Prostate gland (tissue), 2 donors: ENCODE results near the gene RYR3.

ENCODE experiments used
- POLR2A ChIP-seq: fragments of 450-650 bp; IDR thresholded peaks from one replicate; pipeline ENCODE4 v1.6.1; 2016; ENCODE audit warnings: antibody characterized with exemption, mild to moderate bottlenecking
- POLR2AphosphoS5 ChIP-seq: sonication (generic); formaldehyde crosslinking; IDR thresholded peaks from one replicate; pipeline ENCODE4 v1.6.1; 2017; ENCODE audit warnings: antibody characterized with exemption
- TF ChIP-seq, protein P1 (sequence below), 4 experiments: fragments of 200-600 bp in 2 of 4; fragments of 450-650 bp in 2 of 4; sonication (generic) in 2 of 4; IDR thresholded peaks; 1 replicate in 3 of 4; 2 replicates in 1 of 4; pipeline ENCODE4 v1.5.1; 2016 to 2019; ENCODE audit warnings: antibody characterized with exemption in 4 of 4, mild to moderate bottlenecking in 2 of 4, moderate library complexity in 2 of 4

DNA sequence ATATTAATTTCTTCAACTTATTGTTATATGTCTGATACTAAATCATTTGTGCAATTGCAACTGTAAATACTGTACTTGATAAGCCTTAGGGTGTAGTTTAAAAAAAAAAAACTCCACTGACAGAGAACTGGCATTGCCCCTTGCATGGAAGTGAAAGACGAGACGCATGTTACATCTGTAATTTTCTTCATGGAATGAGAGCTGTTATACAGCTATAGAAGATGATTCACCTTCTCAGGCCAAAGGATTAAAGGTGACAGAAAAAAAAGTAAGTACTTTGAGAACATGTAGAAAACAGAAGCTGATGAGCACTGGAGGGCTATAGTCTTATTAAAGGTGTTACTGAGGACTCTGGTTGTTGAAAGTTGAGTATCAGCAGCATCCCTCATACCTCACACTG lies 16.1 kb downstream of the RYR3 start:
- TF ChIP-seq, protein P1, sequence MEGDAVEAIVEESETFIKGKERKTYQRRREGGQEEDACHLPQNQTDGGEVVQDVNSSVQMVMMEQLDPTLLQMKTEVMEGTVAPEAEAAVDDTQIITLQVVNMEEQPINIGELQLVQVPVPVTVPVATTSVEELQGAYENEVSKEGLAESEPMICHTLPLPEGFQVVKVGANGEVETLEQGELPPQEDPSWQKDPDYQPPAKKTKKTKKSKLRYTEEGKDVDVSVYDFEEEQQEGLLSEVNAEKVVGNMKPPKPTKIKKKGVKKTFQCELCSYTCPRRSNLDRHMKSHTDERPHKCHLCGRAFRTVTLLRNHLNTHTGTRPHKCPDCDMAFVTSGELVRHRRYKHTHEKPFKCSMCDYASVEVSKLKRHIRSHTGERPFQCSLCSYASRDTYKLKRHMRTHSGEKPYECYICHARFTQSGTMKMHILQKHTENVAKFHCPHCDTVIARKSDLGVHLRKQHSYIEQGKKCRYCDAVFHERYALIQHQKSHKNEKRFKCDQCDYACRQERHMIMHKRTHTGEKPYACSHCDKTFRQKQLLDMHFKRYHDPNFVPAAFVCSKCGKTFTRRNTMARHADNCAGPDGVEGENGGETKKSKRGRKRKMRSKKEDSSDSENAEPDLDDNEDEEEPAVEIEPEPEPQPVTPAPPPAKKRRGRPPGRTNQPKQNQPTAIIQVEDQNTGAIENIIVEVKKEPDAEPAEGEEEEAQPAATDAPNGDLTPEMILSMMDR (IDR thresholded peaks at IDR 0.05), result no peak
- TF ChIP-seq POLR2AphosphoS5 (no peak), POLR2A (no peak)
